Measurements from ENCODE around the gene ALG1.
"Not testable (repeated sequence)": the region's sequence is repeated elsewhere in the genome, so short reads cannot be mapped to it uniquely, and the experiment has no call there.

ALG1 gene

DNA sequence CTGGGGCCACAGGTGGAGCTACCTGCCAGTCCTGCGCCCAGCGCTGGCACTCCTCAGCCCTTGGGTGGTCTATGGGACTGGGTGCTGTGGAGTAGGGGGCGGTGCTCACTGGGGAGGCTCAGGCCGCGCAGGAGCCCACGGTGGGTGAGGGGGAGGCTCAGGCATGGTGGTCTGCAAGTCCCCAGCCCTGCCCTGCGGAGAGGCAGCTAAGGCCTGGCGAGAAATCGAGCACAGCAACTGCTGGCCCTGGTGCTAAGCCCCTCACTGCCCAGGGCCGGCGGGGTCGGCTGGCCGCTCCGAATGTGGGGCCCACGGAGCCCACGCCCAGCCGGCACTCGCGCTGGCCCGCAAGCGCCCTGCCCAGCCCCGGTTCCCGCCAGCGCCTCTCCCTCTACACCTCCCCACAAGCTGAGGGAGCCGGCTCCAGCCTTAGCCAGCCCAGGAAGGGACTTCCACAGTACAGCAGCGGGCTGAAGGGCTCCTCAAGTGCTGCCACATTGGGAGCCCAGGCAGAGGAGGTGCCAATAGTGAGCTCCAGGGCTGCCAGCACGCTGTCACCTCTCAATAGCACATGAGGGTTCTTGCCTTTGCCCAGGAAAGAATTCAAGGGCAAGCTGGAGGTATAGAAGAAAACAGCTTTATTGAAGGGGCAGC, 37.0 kb downstream of the ALG1 start:
- H3K27me3 ChIP-seq: no peaks in the 10 kb centered on the region
- TF ChIP-seq, protein P1, sequence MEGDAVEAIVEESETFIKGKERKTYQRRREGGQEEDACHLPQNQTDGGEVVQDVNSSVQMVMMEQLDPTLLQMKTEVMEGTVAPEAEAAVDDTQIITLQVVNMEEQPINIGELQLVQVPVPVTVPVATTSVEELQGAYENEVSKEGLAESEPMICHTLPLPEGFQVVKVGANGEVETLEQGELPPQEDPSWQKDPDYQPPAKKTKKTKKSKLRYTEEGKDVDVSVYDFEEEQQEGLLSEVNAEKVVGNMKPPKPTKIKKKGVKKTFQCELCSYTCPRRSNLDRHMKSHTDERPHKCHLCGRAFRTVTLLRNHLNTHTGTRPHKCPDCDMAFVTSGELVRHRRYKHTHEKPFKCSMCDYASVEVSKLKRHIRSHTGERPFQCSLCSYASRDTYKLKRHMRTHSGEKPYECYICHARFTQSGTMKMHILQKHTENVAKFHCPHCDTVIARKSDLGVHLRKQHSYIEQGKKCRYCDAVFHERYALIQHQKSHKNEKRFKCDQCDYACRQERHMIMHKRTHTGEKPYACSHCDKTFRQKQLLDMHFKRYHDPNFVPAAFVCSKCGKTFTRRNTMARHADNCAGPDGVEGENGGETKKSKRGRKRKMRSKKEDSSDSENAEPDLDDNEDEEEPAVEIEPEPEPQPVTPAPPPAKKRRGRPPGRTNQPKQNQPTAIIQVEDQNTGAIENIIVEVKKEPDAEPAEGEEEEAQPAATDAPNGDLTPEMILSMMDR (IDR thresholded peaks at IDR 0.05; ENCODE audit: low read depth, low read length): no peak
- H3K4me1 ChIP-seq: no peaks in the 10 kb centered on the region; the same call in 1 of the 2 replicates
- H3K9me3 ChIP-seq: no peaks in the 10 kb centered on the region
- no peaks in the 10 kb centered on the region for H3K36me3 ChIP-seq
- H3K4me3 ChIP-seq (ENCODE audit: low read depth, low read length): no peak overlapping the region
- DNase-seq: no peak

DNA sequence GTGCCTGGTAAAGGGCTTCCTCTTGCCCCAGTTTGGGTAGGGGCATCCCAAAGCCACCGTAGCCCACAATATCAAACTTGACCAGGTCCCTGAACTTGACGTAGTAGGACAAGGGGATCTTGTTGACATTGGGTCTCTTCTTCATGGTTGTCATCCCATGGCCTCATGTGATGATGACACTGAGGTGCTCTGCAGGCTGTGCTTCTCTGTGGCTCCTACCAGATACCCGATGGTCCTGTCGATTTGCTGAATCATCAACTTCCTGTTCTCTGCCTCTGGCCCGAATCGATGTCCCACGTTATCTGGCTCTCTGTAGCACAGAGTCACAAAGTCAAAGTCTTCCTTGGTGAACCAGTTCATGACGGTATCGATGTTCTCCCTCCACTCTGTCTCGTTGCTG, 39.3 kb downstream of the ALG1 start:
- not testable (repeated sequence) for H3K27me3 ChIP-seq; H3K9me3 ChIP-seq; H3K4me3 ChIP-seq (ENCODE audit: low read depth, low read length); H3K4me1 ChIP-seq; DNase-seq; H3K36me3 ChIP-seq

DNA sequence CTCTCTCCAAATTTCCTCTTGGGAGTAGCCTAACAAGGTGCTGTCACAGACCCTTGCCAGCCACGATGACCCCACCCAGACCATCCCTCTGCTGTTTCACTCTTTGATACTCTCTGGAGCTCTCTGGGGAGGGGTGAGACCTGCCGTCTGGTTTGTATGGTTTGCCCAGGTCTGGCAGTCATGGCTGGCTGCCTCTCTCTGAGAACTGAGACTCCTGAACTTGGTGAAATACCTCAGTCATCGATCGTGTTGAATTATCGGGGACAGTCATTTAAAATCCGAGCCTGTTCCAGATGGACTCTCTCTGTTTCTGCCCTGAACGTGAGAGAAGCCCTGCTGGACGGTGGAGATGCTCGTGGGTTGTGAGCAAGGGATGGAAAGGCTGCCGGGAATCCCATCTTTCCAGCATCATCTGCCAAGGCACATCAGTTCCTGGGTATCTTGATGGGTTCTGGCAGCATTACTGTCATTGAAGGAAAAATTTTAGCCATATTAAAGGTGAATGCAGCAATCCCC, 45.2 kb downstream of the ALG1 start:
- peak; percentile 41 for DNase-seq
- H3K36me3 ChIP-seq, H3K9me3 ChIP-seq, H3K27me3 ChIP-seq: not testable (repeated sequence)
- Histone ChIP-seq H3K4me3 (ENCODE audit: low read depth, low read length) (peak overlapping the region; percentile 58), H3K4me1 (peaks cover 12% of the 10 kb centered on the region; the same call in 1 of the 2 replicates)

DNA sequence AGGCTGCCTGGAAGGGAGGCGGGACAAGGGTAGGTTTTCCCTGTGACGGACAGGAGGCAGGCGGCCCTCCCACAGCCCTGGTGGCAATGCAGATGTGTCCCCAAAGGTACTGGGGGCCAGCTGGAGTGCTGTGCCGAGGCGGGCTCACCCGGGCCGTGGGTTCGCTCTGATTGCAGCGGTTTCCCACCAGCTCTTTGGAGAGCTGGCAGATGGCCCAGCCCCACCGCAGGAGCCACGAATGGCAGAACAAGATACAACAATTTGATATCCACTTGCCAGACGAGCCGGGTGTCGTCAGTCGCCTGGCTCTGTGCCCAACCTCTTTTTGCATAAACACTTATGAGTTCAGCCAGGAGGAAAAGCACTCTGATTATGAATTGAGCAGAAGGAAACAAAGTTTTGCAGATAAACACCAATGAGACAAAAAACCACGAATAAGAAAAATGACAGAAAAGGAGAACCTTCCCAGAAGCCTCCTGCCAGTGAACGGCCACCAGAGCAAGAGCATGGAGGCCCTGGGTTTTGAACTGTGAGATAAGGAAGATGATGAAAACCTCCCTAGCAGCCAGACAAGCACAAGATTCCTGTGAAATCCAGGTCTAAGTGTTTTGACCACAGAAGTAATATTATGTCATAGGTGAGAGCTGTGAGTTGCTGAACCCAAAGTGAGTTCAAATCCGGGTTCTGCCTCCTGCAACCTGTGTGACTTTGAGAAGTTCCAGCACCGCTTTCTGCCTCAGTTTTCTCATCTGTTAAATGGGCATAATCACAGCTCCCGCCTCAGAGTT, 45.9 kb downstream of the ALG1 start:
- H3K27me3 ChIP-seq: not testable (repeated sequence)

DNA sequence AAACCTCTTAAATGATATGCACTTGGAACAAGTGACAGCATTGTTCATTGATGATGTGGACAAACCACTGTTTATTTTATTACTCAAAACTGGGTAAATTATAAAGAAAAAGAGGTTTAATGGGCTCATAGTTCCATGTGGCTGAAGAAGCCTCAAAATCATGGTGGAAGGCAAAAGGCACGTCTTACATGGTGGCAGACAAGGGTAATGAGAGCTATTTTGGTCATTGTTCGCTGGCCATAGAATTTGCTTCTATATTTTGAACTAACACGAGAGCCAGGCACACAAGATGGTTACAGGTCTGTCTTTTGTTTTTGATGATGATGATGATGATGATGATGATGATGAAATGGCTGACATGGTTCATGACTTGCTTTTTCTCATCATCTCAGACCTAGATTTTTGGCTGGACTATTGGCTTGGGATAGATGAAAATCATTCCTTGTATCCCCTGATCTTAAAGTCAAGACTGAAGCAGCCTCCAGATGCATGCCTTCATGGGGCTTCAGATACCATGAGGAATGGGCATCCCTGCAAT, 59.9 kb downstream of the ALG1 start:
- not testable (repeated sequence) for DNase-seq; H3K27me3 ChIP-seq; H3K9me3 ChIP-seq; H3K4me3 ChIP-seq (ENCODE audit: low read depth, low read length); H3K4me1 ChIP-seq; H3K36me3 ChIP-seq

More for the DNA sequence above, 45.9 kb downstream of the ALG1 start:
- H3K36me3 ChIP-seq, H3K9me3 ChIP-seq: not testable (repeated sequence)
- Histone ChIP-seq H3K4me1 (peaks cover 12% of the 10 kb centered on the region; the same call in 1 of the 2 replicates), H3K4me3 (ENCODE audit: low read depth, low read length) (peak overlapping the region; percentile 58)
- peak; percentile 94 for DNase-seq

DNA sequence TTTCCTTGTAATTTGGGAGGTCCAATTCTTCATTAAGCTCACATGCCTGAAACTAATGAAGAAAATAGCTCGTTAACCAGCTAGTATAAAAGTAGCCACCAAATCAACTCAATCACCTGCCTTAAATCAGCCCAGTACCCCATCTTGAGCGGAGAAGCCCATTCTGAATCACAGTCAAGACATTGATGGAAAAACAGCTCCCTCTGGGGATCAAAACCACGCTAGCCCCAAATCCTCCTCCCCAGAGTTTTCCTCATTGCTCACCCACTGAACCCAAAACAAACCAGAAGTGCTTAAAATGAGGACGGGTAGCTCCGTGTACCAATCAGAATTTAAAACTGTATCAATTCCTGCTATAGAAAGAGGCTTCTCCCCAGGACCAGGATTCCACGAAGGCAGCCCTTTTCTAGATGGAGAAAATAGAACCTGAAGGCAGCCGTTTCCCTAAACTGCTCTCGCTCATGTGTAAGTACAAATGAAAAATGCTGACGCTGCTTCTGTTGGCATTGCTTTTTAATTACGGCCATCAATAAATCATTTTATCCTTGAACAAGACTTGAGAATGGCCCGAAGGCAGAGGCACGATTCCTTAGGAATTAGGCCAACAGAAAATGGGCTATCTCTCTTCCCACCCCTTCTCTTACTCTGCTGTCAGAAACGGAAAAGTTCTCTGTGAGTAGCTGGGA, 61.4 kb downstream of the ALG1 start:
- not testable (repeated sequence) for DNase-seq; H3K4me1 ChIP-seq; H3K36me3 ChIP-seq; H3K27me3 ChIP-seq; H3K9me3 ChIP-seq; H3K4me3 ChIP-seq (ENCODE audit: low read depth, low read length)
- TF ChIP-seq, protein P1 (IDR thresholded peaks at IDR 0.05; ENCODE audit: low read depth, low read length): peak; percentile 50

DNA sequence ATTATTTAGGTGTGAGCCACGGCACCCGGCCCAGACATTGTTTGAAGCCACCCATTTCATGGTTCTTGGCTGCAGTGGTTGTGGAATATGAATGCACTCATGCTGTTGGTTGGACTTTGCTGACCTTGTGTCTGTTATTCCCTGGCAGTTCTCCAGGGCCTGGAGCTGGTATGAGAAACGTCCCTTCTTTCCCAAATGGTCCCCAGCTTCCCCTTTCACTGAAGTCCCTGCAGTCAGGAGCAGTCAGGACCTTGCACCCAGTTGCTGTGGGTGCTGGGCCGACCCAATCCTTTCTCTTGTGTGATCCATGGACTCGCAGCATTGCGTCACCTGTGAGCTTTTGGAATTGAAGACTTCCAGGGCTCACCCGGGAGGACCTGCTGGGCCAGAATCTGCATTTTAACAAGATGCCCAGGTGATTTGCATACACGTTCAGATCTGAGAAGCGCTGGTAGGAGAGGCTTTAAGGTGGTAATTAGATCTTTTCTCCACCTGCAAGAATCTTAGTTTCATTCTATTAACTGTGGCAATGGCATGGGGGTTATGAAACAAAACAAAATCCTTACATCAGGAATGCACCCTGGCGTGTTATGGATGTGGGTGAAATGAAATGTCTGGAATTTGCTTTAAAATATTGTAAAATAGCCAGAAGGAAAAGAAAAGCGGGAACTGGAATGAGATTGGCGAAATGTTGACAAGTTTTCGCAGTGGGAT, 63.3 kb downstream of the ALG1 start:
- H3K4me3 ChIP-seq (ENCODE audit: low read depth, low read length); H3K36me3 ChIP-seq; DNase-seq; H3K9me3 ChIP-seq; H3K4me1 ChIP-seq; H3K27me3 ChIP-seq: not testable (repeated sequence)
